K562 (cell line): ENCODE results near the gene DPM1. TPM values are rescaled to one million over a fixed set of nuclear protein-coding genes. Genes with fewer than 3 reads are reported as not detected.

Experiments
- EWSR1 ChIP-seq: fragments of 450-650 bp; IDR thresholded peaks from 2 replicates; pipeline ENCODE4 v1.6.1; 2018; ENCODE audit warnings: borderline replicate concordance, mild to moderate bottlenecking, low read depth, moderate library complexity; ENCODE audit not compliant: partially characterized antibody
- HDAC1 ChIP-seq, 2 experiments: fragments of 450-650 bp; IDR thresholded peaks; 2 replicates each; pipeline ENCODE4 v1.6.1; 2016 to 2017; ENCODE audit warnings: inconsistent platforms in 1 of 2, mild to moderate bottlenecking in 1 of 2, moderate library complexity in 1 of 2
- HNRNPH1 ChIP-seq: fragments of 200-400 bp; formaldehyde crosslinking; optimal IDR thresholded peaks from 2 replicates; pipeline ENCODE3; 2017; ENCODE audit warnings: low read depth, mild to moderate bottlenecking, low read length, moderate library complexity
- NRF1 ChIP-seq, 2 experiments: fragments of 450-650 bp; IDR thresholded peaks in 1 of 2; conservative IDR thresholded peaks in 1 of 2; 2 replicates each; pipeline ENCODE4 v1.6.1; 2014; ENCODE audit warnings: mild to moderate bottlenecking in 2 of 2
- RREB1 ChIP-seq: fragments of 250-450 bp; sonication (Bioruptor Pico); IDR thresholded peaks from 2 replicates; pipeline ENCODE4 v1.4.0; 2020
- polyA plus RNA-seq, 8 experiments: library from polyadenylated mRNA; depleted of rRNA in 4 of 8; stranded (reverse) in 5 of 8; unstranded in 3 of 8; fragments of >200 nt; fragmentation: Nextera tagmentation in 2 of 8; fragmentation: Illumina TruSeq in 1 of 8; extraction: Ambion mirVana in 2 of 8; extraction: Trizol in 1 of 8; gene quantifications; 2 replicates each; pipeline versions ENCODE4 v1.2.1 to v1.2.3, GENCODE V29; 2011 to 2014; ENCODE audit warnings: inconsistent platforms in 1 of 8, missing spikeins in 1 of 8
- total RNA-seq, 7 experiments: library from RNA; depleted of rRNA in 6 of 7; stranded (reverse); fragments of >200 nt in 6 of 7; fragmentation: Illumina TruSeq in 2 of 7; extraction: Trizol in 2 of 7; gene quantifications; 2 replicates each; pipeline versions ENCODE4 v1.2.1 to v1.2.3, GENCODE V29; 2011 to 2021; ENCODE audit warnings: low replicate concordance in 1 of 7

Gene DPM1
- total and polyA plus RNA-seq, 9 of the 15 experiments (the other 6 are each of a cell fraction or from before 2014, with no cell fraction given): 75.2 to 190 (median 153) TPM

- TF ChIP-seq RREB1 (CRISPR knock-in tag) (no peak), HDAC1 (IDR thresholded peaks at IDR 0.05) (0 out of 4 replicates have a peak, but pooled peaks of 1 of the 2 experiments have one; percentile 26), HNRNPH1 (no peak), NRF1 (conservative IDR thresholded peaks at IDR 0.05 in 1 of 2, IDR thresholded peaks at IDR 0.05 in 1 of 2) (peak; percentile 33 to 44; a peak in 3 of 4 replicates), EWSR1 (no peak)
Observed at GRCh38 chr20:50913690-50914375, 44.5 kb downstream of the DPM1 start (continued).
